GM13976 (cell line): ENCODE data around the gene APBA2.

Source experiments
- DNase-seq: peaks from one replicate; pipeline ENCODE4 v3.0.0; 2012; ENCODE audit warnings: low spot score
- in situ Hi-C: fragments of 300-500 bp; cut with MboI; formaldehyde crosslinking; loops from one replicate; pipeline ENCODE4 v1.12.0; 2022; ENCODE audit warnings: low sequenced_read_pairs, mixed read lengths, inconsistent platforms; ENCODE audit not compliant: unreplicated experiment
- TF ChIP-seq, protein P1 (sequence below): IDR thresholded peaks from 2 replicates; pipeline ENCODE4 v1.5.1; 2012; ENCODE audit warnings: borderline replicate concordance, mild to moderate bottlenecking; ENCODE audit not compliant: insufficient read depth; ENCODE audit errors: extremely low read depth, missing control alignments, control extremely low read depth

The APBA2 gene

GRCh38 chr15:29139072-29139471 lies 253.3 kb downstream of the APBA2 start:
- no peak for DNase-seq
- in situ Hi-C loops, result no loop called here
- TF ChIP-seq, protein P1, sequence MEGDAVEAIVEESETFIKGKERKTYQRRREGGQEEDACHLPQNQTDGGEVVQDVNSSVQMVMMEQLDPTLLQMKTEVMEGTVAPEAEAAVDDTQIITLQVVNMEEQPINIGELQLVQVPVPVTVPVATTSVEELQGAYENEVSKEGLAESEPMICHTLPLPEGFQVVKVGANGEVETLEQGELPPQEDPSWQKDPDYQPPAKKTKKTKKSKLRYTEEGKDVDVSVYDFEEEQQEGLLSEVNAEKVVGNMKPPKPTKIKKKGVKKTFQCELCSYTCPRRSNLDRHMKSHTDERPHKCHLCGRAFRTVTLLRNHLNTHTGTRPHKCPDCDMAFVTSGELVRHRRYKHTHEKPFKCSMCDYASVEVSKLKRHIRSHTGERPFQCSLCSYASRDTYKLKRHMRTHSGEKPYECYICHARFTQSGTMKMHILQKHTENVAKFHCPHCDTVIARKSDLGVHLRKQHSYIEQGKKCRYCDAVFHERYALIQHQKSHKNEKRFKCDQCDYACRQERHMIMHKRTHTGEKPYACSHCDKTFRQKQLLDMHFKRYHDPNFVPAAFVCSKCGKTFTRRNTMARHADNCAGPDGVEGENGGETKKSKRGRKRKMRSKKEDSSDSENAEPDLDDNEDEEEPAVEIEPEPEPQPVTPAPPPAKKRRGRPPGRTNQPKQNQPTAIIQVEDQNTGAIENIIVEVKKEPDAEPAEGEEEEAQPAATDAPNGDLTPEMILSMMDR, result no peak

DNA sequence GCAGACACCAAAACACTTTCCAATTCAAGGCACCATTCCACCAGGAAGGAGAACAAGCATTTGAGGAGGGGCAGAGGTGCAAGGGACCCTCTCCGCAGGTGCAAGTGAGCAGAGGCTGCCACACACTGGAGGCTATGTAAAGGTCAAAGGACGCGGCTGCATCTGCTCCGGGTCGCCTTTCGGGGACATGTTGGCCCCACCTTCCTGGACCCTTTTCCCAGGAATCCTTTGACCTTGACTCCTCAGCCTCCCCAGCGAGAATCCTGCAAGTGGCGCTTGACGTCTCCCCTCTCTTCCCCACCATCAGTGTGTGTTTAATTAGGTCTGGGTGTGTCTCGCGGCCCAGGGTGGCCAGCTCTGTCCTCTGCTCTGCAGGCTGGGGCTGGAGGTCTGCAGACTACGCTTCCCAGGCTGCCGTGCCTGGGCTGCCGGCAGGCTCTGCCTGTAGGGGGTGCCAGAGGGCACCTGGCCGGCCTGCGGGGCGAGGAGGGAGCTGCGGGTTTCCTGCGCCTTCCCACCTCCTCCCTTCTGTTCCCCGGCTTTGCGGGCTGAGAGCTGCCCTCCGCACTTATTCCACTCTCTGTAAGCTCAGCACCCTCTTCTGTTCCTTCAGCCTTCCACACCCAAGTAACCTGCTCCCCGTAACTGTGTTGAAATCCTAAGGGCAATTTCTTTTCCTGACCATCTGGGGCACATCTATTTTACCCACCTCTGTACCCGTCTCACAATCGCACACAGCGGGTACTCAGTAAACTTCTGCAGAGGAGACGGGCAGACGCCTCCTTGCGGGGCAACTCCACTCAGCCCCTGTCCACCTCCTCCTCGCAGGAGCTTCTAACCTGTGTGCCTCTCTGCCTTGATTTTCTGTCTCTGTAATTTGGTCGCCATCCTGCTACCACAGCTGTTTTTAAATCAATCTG lies 254.0 kb downstream of the APBA2 start:
- in situ Hi-C loops, result no loop called here
- peak; percentile 89 for DNase-seq
- TF ChIP-seq, protein P1, result peak; percentile 80

GRCh38 chr15:29140475-29141307 lies 254.9 kb downstream of the APBA2 start:
- TF ChIP-seq, protein P1, result no peak
- no peak for DNase-seq
- in situ Hi-C loops, result no loop called here

DNA sequence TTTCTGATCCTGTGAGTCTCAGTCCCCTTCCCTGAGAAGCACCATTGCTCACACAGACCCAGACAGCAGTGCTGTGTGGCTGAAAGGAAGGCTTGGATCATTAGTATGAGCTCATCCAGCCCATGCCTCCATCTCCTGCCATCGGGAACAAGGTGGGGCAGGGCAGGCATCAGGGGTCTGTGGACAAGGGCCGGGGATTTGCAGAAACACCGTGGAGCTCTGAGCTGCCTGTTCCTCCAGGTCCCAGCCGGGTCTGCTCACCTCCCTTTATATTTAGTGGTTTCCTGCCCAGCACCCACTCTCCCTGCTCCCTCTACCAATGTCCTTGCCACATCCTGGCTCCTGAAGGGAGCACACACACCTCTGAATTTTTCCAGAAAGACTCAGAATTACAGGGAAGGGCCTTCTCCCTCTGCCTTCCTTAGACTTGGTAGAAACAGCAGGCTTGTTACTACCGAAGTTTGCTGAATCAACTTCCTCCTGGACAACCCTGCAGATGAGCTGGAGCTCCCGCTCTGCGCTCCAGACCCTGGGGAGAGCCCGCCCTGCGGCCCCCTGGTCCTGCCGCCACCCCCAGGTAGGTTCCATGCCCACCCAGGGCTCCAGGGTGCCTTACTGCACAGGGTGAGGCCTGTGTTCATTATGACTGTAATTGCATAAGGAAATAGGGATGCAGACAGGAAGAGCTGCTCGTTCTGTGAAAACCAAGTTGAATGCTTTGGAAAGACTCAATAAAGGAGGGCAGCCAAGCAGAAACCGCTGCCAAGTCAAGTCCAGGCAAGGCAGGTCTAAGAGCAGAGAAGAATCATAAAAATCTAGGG lies 255.7 kb downstream of the APBA2 start:
- in situ Hi-C loops, result no loop called here
- TF ChIP-seq, protein P1, result no peak
- DNase-seq, result no peak

- no peak for DNase-seq
- in situ Hi-C loops, result no loop called here
- TF ChIP-seq, protein P1, result no peak
Measured at GRCh38 chr15:29142129-29142747, 256.5 kb downstream of the APBA2 start.
